ENCODE data around the gene EPHA3. TPM values are rescaled to one million over a fixed set of nuclear protein-coding genes. Genes with fewer than 3 reads are reported as not detected.

The EPHA3 gene
- total and polyA plus RNA-seq, 9 of the 15 experiments (the other 6 are each of a cell fraction or from before 2014, with no cell fraction given), result not detected

GRCh38 chr3:89276116-89276515 is 168.7 kb downstream of the EPHA3 start:
- FAIRE-seq, result no peak
- TF ChIP-seq, protein P1, sequence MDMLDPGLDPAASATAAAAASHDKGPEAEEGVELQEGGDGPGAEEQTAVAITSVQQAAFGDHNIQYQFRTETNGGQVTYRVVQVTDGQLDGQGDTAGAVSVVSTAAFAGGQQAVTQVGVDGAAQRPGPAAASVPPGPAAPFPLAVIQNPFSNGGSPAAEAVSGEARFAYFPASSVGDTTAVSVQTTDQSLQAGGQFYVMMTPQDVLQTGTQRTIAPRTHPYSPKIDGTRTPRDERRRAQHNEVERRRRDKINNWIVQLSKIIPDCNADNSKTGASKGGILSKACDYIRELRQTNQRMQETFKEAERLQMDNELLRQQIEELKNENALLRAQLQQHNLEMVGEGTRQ (CRISPR knock-in tag; IDR thresholded peaks at IDR 0.05), result no peak
- TF ChIP-seq SMARCB1 (IDR thresholded peaks at IDR 0.05; ENCODE audit: insufficient read length, low read depth) (no peak), DNMT1 (IDR thresholded peaks at IDR 0.05) (no peak), FOXA1 (IDR thresholded peaks at IDR 0.05; ENCODE audit: borderline replicate concordance) (no peak), ZBTB34 (CRISPR knock-in tag; IDR thresholded peaks at IDR 0.05) (no peak), ZNF407 (IDR thresholded peaks at IDR 0.05; ENCODE audit: low read depth) (no peak), ZNF449 (CRISPR knock-in tag; IDR thresholded peaks at IDR 0.05) (no peak)
- TF ChIP-seq, protein P2, sequence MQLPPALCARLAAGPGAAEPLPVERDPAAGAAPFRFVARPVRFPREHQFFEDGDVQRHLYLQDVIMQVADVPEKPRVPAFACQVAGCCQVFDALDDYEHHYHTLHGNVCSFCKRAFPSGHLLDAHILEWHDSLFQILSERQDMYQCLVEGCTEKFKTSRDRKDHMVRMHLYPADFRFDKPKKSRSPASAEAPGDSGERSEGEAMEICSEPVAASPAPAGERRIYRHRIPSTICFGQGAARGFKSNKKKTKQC (CRISPR knock-in tag; IDR thresholded peaks at IDR 0.05), result no peak
- TF ChIP-seq, protein P3, sequence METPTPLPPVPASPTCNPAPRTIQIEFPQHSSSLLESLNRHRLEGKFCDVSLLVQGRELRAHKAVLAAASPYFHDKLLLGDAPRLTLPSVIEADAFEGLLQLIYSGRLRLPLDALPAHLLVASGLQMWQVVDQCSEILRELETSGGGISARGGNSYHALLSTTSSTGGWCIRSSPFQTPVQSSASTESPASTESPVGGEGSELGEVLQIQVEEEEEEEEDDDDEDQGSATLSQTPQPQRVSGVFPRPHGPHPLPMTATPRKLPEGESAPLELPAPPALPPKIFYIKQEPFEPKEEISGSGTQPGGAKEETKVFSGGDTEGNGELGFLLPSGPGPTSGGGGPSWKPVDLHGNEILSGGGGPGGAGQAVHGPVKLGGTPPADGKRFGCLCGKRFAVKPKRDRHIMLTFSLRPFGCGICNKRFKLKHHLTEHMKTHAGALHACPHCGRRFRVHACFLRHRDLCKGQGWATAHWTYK (CRISPR knock-in tag; IDR thresholded peaks at IDR 0.05), result no peak

More at GRCh38 chr3:89276116-89276515, 168.7 kb downstream of the EPHA3 start:
- intact Hi-C loops (cut with micrococcal nuclease), result no loop called here
- no peaks in the 10 kb centered on the region for H3K79me2 ChIP-seq (ENCODE audit: control insufficient read depth, insufficient read depth, low read length)
- no peak overlapping the region for H3K27ac ChIP-seq (ENCODE audit: extremely low read depth, low read depth, low read length)
- no peaks in the 10 kb centered on the region for H3K27me3 ChIP-seq (ENCODE audit: control insufficient read depth in 2 of 2, insufficient read depth in 2 of 2, low read length in 2 of 2)
- H3K4me1 ChIP-seq (replicated peaks in 1 of 2; ENCODE audit: control insufficient read depth in 2 of 2, insufficient read depth in 2 of 2, low read length in 2 of 2), result no peaks in the 10 kb centered on the region
- no TSS peak for BruUV-seq (replicated peaks)
- no peak overlapping the region for H3K4me3 ChIP-seq
- no peak overlapping the region for H2AFZ ChIP-seq (ENCODE audit: low read depth, low read length)
- ChIA-PET CTCF (ENCODE audit: low intra/inter-chr PET ratio) (no interaction called here), POLR2A (no interaction called here)
- DNase-seq (ENCODE audit: extremely low read depth in 1 of 4, low spot score in 3 of 4) (no peak), ATAC-seq (no peak)
- no peaks in the 10 kb centered on the region for H4K20me1 ChIP-seq (replicated peaks; ENCODE audit: control insufficient read depth, insufficient read depth, low read length)
- in situ Hi-C loops (cut with MboI), result no loop called here
- no peaks in the 10 kb centered on the region for H3K9me1 ChIP-seq (ENCODE audit: control insufficient read depth, insufficient read depth, low read length)
- H3K36me3 ChIP-seq (ENCODE audit: control insufficient read depth, insufficient read depth, low read length), result no peaks in the 10 kb centered on the region
- no peaks in the 10 kb centered on the region for H3K9me3 ChIP-seq (replicated peaks; ENCODE audit: control insufficient read depth, insufficient read depth, low read depth, low read length)
- no peak overlapping the region for H3K9ac ChIP-seq (ENCODE audit: insufficient read depth in 1 of 2, low read depth in 2 of 2, low read length in 2 of 2)
- no peak overlapping the region for H3K4me2 ChIP-seq (ENCODE audit: insufficient read depth, low read length)

Data from K562 (cell line).